Gastrocnemius medialis (tissue), 4 donors: ENCODE results near the gene DMRTB1.

ENCODE experiments used
- CTCF ChIP-seq, 5 experiments: fragments of 450-650 bp in 3 of 5; fragments of 200-600 bp in 2 of 5; sonication (generic) in 2 of 5; IDR thresholded peaks in 4 of 5; conservative IDR thresholded peaks in 1 of 5; 1 replicate in 4 of 5; 2 replicates in 1 of 5; pipeline ENCODE4 v1.5.1; 2016 to 2019; ENCODE audit warnings: antibody characterized with exemption in 5 of 5, mild to moderate bottlenecking in 3 of 5, moderate library complexity in 3 of 5
- POLR2A ChIP-seq, 2 donors: fragments of 450-650 bp; IDR thresholded peaks; one replicate each; pipeline ENCODE4 v1.6.1; 2017; ENCODE audit warnings: antibody characterized with exemption in 2 of 2, mild to moderate bottlenecking in 2 of 2, moderate library complexity in 2 of 2

- TF ChIP-seq POLR2A (IDR thresholded peaks at IDR 0.05) (no peak), CTCF (IDR thresholded peaks at IDR 0.05 in 4 of 5, conservative IDR thresholded peaks at IDR 0.05 in 1 of 5) (peak; percentile 65 to 88 (median 82))
Observed at GRCh38 chr1:53485478-53486394, 26.5 kb downstream of the DMRTB1 start.
